Measurements from ENCODE around the gene ZNF598. TPM values are rescaled to one million over a fixed set of nuclear protein-coding genes. Genes with fewer than 3 reads are reported as not detected.
A peak's percentile ranks its signal among the peaks of the same experiment; 100 is the strongest.
"Not testable (repeated sequence)": the region's sequence is repeated elsewhere in the genome, so short reads cannot be mapped to it uniquely, and the experiment has no call there.

ZNF598 gene
- total RNA-seq, 1 donor from 2014 or later, result 19.1 TPM

DNA sequence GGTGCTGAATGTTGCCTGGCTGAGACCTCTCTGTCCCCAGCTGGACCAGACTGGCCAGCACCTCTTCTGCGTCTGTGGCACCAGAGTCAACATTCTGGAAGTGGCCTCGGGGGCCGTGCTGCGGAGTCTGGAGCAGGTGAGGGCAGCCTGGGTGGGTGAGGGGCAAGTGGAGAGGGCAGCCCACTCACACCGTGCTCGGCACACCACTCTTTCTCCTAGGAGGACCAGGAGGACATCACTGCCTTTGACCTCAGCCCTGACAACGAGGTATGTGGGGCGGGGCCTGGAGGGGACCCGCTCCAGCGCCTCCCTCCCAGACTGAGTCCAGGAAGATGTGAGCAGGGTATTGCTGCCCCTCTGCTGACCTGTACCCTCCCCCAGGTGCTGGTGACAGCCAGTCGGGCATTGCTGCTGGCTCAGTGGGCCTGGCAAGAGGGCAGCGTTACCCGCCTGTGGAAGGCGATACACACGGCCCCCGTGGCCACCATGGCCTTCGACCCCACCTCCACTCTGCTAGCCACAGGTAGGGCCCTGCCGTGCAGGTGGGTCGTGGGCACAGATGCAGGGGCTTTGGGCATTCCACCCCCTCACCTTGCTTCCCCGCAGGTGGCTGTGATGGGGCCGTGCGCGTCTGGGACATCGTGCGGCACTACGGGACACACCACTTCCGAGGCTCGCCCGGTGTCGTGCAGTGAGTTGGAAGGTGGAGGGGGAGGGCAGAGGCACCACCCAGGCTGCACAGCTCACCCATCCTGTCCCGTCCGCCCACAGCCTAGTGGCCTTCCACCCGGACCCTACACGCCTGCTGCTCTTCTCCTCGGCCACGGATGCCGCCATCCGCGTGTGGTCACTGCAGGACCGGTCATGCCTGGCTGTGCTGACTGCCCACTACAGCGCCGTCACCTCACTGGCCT is 35.2 kb downstream of the ZNF598 start:
- no peak for DNase-seq

DNA sequence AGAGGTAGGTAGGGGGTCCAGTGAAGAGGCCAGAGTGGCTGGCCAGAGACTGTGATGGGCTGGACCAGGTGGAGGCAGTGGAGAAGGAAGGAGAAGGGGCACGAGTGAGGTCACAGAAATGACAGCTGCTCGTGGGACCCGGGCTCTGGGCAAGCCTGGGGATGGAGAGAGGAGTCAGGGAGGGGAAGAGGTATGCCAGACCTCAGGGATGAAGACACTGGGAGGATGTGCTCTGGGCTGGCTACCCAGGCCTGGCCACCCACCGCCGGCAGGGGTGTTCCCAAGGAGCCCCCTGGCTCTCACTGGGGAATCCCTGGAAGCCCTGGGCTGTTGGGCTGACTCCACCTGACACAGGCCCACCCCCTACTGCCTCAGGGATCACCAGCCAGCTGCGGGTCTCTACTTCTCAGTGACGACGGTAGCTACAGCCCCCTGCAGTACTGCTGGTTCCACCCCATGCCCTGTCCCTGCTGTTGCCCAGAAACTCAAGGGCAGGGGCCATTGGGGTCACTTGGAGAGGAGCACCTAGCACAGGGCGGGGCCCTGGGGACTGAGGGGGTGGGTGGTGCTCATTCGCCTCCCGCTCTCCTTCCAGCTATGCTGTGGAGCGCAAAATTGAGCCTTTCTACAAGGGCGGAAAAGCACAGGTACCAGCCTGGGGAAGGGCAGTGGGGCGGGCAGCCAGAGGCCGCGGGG is 36.0 kb downstream of the ZNF598 start:
- no peak for DNase-seq

DNA sequence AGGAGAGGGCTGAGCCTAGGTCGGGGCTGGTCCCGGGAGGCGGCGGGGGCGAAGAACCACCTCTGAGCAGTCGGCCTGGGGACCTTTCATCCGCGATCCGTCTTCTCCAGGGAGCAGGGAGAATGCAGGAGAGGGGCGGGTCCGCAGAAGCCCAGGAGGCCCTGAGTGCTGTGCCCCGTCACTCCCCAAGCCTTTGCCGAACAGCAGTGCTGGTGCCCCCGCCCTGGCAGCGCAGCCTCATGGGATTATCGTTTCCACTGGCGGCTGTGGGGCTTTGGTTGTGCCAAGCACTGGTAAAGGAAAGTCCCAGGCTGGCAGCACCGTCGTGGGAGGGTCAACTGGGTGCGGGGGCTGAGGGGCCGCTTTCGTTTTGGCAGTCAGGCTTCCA is 37.1 kb downstream of the ZNF598 start:
- DNase-seq, result no peak

DNA sequence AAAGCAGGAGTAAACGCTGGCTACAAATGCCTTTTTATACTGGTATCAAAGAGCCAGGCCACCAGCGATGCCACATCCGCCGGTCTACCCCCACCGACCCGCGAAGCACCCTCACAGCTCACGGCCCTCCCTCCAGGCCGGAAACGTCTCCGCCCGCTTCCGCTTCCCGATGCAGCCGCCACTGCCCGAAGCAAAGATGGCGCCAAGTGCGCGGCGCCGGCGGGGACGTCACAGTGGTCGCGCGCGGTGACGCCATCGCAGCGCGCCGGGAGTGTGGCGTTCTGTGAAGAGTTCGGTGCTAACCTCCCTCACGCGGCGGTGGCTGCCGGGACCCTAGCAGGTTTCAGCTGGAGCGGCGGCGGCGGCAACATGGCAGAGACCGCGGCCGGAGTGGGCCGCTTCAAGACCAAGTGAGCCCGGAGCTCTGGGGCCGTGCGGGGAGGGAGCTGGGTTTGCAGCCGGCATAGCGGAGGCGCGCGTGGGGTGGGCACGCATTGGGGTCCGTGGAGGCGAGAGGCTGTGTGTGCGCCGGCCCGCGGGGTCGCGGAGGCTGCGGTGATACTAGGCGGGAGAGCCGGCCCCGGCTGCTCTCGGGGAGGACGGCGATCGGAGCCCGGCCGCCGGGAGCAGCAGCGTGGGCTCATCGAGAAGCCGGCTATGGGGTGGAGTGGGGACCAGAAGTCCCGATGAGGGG is 37.7 kb downstream of the ZNF598 start, which contains the start of gene TBL3:
TSS of gene TBL3 (plus strand) at position 258 of the 694 bp plus-strand sequence. CDS start at position 370, 112 bp downstream.
- DNase-seq, result peak; percentile 97

DNA sequence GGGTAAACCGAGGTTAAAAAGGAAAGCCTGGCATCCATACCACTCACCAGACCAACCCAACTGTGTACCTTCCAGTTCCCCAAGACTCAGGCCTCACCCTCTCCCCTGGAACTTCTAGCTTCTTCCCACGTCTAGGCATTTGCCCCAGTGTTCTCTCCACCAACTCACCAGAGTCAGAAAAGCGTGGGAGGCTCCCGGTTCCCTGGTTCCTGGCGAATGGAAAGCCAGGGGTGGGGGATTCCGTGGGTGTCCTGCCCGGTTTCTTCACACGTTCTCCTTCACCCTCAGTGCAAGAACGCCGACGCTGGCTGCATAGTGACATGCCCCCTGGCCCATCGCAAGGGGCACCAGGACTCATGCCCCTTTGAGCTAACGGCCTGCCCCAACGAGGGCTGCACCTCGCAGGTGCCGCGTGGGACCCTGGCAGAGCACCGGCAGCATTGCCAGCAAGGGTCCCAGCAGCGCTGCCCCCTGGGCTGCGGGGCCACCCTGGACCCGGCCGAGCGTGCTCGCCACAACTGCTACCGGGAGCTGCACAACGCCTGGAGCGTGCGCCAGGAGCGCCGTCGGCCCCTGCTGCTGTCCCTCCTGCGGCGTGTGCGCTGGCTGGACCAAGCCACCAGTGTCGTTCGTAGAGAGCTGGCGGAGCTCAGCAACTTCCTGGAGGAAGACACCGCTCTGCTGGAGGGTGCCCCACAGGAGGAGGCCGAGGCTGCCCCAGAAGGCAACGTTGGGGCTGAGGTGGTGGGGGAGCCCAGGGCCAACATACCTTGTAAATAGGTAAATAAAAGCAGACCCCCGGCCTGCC is 41.3 kb downstream of the ZNF598 start:
- no peak for DNase-seq

DNA sequence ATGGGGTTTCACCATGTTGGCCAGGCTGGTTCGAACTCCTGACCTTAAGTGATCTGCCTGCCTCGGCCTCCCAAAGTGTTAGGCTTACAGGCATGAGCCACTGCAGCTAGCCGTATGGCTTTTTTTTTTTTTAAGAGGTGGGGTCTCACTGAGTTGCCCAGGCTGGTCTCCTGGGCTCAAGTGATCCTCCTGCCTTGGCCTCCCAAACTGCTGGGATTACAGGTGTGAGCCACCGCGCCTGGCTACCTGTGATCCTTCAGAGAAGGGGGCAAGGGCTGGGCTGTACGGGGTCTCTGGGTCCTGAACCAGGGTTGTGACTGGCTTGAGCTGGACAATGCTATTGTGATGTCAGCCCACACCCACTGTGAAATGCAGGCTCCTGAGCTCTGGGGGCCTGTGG is 43.2 kb downstream of the ZNF598 start, which contains the start of gene RNF151:
TSS of gene RNF151 (plus strand) at position 397 of the 400 bp plus-strand sequence. CDS start 26 bp downstream, outside the sequence.
- DNase-seq, result no peak

DNA sequence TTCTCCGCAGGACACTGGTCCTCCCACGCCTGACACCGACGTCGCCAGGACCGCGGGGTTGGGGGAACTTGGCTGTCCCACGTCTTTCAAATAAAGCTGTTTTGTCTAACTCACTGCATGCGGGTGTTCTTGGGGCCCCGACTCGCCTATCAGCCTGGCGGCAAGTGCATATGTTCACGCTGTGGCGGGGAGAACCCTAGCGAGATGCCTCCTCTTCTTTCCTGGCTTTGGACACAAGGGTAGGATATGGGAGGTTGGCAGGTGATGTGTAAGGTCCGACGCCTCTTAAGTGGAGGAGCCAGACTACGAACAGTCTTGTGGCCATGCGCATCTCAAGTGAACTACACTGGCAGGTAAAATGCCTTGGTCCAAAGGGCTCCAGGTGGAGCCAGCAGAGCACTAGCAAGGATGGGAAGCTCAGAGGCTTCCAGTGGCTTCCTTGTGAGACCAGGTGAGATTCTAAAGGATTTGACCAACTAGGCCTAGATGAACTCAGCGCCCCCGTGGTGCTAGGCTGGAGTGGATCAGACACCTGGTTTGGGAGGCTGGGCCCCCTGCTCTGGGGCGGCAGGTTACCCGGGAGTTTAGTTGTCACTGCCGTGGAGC is 44.1 kb downstream of the ZNF598 start:
- no peak for DNase-seq

DNA sequence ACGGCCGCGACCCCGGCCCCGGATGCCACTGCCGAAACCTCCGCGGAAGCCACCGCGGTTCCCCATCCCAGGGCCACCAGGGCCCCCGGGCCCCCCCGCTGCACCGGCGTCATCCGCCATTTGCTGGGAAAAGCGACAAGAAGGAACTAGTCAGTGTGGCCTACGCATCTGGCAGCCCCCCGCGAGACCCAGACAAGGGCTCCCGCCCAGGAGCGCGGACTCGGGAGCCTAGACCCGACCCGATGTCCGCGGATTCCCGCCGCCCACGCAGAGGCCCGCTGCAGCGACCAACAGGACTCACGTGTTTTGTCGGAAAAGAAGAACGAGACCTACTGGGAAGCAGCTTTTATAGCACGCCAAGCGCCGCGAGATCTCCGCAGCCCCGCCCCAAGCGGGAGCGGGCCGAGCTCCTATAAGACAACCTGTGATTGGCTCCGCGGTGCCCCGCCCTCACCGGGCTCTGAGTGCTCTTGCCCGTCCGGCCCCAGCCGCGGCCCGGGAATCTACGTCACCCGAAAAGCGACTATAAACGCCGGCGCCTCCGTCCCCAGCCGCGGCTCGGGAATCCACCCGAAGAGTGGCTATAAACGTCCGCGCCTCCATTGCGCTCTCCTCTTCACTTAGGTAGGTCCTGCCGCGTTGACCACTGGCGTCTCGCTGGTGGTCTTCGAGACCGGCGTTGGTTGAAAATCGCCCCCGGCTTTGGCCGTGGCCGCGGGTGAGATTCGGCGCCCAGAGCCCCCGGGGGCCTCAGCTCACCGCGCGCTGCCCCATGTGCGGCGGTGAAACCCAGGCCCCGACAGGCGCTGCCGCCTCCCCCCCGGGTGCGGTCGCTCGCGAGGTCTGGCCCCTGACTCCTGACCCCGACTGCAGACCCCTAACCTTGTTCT is 44.9 kb downstream of the ZNF598 start, which contains the start of gene RPS2:
TSS of gene RPS2 (minus strand) at position 321 of the 890 bp plus-strand sequence. CDS start at position 120, 201 bp downstream.
- peak; percentile 99 for DNase-seq

DNA sequence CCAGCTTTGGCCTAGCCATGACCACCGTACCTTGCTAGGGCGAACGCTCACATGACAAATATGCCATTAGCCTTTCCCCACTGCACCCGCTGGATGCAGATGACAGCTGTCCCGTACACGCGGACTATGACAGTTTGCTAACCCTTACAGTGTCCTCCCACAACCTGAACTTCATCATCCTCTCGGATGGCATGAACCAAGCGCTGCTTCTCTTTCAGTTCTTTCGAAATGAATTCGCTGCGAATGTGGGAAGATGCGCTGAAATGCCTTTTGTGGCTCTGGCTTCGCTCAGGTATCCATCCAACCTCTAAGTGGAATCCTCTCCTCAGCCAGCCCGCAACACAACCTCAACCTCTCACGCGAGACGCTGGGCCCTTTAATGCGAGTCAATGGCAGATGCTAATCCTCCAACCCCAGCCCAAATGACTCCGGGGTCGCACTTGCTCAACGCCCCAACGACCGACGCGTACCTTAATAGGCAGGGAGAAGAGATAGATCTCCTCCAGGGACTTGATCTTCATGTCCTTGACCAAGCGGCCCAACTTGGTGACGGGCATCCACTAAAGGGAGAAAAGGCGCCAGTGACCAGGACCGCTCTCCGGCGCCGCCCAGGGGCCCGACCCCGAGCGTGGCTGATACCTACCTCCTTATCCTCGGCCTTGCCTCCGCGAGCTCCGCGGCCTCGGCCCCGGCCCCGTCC is 45.7 kb downstream of the ZNF598 start:
- peak; percentile 60 for DNase-seq

DNA sequence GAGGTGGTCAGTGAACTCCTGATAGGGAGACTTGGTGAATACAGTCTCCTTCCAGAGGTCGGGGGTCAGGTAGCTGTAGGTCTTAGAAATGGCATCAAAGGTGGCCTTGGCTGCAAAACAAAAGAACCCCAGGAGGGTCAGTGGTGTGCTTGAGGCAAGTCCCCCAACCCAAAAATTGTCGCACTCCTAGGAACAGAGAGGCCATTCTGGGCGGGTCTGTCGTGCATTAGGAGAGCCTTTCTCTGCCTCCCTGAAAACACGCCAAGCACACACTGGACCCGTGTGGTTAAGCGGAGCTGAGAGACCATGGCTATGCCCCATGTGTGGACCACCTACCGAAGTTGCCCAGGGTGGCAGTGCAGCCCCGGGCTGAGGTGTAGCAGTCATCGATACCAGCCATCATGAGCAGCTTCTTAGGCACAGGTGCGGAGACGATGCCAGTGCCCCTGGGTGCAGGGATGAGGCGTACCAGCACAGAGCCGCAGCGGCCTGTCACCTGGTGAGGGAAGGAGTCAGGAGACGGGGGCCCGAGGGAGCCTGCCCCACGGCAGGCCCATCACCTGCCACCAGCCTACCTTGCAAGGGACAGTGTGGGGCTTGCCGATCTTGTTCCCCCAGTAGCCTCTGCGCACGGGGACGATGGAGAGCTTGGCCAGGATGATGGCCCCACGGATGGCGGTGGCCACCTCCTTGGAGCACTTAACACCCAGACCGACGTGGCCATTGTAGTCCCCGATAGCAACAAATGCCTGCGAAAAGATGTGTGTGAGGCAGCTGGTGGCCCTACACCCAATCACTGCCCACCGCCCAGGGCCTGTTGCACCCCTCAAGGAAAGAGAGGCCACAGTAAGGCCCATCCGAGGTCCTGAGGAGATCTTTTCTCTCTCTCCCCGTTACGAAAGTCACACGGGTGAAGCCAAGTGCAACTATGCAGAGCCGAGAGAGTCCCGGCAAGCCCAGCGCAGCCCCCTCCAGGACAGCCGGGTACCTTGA is 47.2 kb downstream of the ZNF598 start:
- not testable (repeated sequence) for DNase-seq

DNA sequence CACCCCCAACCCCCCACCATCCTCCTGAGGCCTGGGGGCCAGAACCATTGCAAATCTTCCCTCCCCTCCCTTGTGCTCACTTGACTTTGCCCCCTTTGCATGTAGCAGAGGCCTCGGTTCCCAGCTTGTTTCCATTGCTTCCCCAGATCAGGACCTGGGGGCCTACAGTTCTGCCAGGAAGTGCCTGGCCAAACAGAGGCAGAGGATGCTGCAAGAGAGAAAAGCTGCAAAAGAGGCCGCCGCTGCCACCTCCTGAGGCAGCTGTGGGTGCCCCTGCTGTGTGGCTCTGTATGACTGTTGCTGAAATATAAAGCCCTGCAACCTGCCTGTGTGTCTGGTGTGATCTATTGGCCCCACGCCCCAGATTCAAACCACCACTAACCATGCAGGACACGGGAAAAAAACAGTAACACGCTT is 48.0 kb downstream of the ZNF598 start:
- DNase-seq, result no peak

DNA sequence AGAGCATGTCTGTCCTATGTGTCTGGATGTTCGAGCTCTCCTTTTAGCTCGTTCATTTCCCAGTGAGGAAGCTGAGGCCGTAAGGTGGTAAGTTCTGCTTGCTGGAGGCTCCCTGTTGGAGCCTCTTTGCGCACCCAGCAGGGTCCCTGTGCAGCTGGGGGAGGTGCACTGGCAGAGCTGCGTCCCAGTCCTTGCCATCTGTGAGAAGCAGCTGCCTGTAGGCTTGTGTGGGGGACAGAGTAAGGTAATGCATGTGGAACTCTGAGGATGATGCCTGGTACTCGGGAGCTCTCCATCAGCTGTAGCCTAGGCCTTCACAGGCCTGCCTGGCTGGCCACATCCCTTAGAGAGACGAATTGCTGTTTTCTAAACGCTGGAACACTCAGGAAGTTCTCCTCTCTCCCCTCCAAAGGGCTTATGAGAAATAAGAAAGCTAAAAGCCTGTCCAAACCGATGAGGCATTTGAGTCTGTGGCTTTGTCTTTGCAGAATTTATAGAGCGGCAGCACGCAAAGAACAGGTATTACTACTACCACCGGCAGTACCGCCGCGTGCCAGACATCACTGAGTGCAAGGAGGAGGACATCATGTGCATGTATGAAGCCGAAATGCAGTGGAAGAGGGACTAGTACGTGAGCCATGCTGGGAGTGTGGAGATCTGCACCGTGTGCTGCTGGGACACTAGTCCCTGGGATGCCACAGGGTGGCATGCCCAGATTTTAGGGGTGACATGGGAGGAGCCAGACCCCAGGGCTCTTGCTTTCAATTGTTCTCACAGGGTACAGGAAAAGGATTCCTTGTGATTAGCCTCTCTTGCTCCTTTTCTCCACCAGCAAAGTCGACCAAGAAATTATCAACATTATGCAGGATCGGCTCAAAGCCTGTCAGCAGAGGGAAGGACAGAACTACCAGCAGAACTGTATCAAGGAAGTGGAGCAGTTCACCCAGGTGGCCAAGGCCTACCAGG is 48.7 kb downstream of the ZNF598 start:
- peak; percentile 31 for DNase-seq

DNA sequence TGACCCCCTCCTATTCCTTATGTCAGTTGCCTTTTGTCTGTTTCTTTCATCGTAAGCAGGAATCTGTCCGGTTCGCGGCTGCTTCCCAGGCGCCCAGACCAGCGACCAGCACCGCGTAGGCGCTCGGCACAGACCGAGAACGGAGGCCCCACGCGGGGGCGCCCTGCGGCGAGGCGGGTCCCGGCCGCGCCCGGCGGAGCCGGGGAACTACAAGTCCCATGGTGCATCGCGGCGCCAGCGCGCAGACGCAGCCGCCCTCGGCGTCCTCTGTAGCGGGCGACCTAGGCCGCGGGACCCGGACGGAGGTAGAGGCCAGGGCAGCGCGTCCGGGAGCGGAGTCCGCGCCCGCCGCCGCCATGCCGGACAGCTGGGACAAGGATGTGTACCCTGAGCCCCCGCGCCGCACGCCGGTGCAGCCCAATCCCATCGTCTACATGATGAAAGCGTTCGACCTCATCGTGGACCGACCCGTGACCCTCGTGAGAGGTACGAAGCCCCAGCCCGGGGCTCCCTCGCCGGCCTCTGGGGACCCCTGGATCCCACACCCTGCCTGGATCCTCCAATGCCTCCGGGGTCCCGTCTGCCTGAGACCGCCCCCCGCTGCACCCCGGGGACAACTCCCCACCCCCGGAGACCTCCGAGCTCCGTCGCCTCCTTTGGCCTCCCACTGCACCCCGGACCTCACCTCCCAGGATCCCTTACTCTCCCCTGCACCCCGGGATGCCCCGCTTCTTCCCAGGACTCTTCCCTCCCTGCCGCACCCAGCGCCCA is 50.2 kb downstream of the ZNF598 start, which contains the start of gene NDUFB10:
TSS of gene NDUFB10 (plus strand) at position 270 of the 771 bp plus-strand sequence. CDS start at position 357, 87 bp downstream.
- peak; percentile 95 for DNase-seq

DNA sequence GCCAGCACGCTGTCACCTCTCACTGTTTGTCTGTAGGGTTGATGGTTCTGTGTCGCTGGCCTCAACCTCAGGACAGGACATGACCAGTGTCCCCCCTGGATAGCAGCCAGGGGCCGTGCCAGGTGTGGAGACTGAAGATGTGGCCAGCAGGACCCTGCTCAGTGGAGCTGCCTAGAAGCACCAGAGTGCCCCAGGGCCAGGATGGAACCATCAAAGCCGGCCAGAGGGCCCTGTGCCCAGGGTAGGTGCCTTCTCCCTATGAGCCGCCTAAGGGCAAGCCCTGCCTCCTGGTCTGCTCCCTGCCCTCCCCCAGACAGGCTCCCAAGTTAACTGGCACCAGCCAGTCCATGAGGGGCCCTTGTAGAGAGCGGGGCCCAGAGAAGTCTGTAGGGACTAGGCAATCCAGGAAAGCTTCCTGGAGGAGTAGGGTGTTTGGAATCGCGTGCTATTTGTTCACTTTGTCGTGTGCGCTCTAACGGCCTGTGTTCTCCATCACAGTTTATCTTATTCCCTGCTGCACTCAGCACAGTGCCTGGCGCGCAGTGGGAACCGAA is 50.8 kb downstream of the ZNF598 start:
- DNase-seq, result no peak

DNA sequence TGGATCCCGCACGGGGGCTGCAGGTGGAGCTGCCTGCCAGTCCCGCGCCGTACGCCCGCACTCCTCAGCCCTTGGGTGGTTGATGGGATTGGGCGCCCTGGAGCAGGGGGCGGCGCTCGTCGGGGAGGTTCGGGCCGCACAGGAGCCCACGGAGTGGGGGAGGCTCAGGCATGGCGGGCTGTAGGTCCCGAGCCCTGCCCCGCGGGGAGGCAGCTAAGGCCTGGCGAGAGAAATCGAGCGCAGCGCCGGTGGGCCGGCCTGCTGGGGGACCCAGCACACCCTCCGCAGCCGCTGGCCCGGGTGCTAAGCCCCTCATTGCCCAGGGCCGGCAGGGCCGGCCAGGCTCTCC is 51.5 kb downstream of the ZNF598 start:
- not testable (repeated sequence) for DNase-seq

Measured in dermis blood vessel endothelial cell (primary cell).